ENCODE measurements around the gene TMEM144.

The TMEM144 gene

GRCh38 chr4:158302076-158302866 lies 92.0 kb downstream of the TMEM144 start:
- no peak for DNase-seq

GRCh38 chr4:158304694-158305093 lies 94.4 kb downstream of the TMEM144 start:
- DNase-seq: no peak
